Measurements from ENCODE around the gene GRB14.
"Not testable (repeated sequence)": the region's sequence is repeated elsewhere in the genome, so short reads cannot be mapped to it uniquely, and the experiment has no call there.

The GRB14 gene

DNA sequence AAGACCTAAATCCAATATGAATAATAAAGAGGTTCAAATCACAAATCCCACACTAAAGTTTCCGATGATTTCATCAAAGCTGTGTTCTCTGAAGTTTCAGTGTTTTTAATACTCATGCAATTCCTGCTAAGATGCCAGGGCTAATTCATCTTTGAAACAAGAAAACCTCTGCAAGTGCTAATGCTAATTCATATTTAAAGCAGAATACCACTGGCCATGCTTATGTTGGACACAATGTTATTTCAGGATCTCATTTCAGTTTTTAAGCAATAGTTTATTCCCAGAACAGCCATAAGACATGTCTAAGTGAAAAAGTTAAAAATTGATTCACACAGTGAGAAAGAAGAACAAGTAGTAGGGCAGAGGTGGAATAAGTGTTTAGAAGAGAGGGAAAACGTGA lies 62.8 kb downstream of the GRB14 start:
- no peak for DNase-seq (ENCODE audit: low read depth)

GRCh38 chr2:164554487-164554886 lies 66.8 kb downstream of the GRB14 start:
- no peak for DNase-seq (ENCODE audit: low read depth)

GRCh38 chr2:164551519-164551918 lies 69.8 kb downstream of the GRB14 start:
- no peak for DNase-seq (ENCODE audit: low read depth)

DNA sequence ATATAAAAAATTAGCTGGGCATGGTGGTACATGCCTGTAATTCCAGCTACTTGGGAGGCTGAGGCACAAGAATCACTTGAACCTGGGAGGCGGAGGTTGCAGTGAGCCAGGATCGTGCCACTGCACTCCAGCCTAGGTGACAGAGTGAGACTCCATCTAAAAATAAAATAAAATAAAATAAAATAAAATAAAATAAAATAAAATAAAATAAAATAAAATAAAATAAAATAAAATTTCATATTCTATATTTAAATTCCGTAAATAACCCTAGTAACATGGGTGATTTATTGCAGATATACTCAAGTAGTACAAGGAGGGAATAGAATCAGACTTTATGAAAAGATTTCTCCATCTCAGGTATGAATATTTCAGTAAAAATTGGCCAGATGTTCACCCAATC lies 71.6 kb downstream of the GRB14 start:
- DNase-seq (ENCODE audit: low read depth): not testable (repeated sequence)

DNA sequence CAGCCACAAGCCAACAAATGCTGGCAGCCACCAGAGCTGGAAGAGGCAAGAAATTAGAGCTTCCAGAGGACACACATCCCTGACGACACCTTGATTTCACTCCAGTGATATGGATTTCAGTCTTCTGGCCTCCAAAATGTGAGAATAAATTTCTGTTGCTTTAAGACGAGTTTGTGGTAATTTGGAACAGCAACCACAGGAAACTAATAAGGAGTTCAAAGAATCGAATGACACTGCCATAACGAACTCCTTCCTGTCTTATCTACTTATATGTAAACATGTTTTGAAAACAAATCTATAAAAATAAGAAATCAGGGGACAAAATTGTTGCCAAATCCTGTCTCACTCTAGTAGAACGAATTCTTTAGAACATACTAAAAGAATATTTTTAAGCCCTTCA lies 75.8 kb downstream of the GRB14 start:
- no peak for DNase-seq (ENCODE audit: low read depth)

- no peak for DNase-seq (ENCODE audit: low read depth)
These were observed 78.7 kb downstream of the GRB14 start for GRCh38 chr2:164542581-164543021.

DNA sequence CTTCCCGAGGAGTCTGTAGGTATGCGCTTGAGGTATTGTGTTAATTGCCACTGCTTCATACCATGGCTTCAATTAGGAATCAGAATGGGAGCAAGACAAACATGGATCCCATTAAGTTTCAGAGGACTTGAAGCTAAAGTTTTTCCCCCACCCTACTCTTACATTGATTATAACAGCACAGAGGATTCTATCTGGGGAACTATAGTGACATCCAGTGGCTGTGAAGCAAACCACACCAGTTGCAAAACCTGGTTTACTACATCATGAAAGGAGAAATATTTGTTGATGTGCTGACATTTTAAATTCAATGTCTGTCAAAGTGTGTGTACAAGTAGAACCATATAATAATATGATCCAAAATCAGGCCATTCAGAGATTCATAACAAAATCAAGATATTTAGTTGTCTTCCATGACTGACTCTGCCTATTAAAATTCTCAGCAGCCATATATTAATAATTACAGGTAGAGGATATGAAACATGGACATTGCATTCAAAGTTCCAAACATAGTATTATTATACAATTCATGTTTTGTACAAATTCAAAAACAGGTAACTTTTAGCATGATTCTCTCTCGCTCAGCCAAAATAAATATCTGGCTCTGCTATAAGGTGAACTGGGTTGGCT lies 82.9 kb downstream of the GRB14 start:
- DNase-seq (ENCODE audit: low read depth): no peak

DNA sequence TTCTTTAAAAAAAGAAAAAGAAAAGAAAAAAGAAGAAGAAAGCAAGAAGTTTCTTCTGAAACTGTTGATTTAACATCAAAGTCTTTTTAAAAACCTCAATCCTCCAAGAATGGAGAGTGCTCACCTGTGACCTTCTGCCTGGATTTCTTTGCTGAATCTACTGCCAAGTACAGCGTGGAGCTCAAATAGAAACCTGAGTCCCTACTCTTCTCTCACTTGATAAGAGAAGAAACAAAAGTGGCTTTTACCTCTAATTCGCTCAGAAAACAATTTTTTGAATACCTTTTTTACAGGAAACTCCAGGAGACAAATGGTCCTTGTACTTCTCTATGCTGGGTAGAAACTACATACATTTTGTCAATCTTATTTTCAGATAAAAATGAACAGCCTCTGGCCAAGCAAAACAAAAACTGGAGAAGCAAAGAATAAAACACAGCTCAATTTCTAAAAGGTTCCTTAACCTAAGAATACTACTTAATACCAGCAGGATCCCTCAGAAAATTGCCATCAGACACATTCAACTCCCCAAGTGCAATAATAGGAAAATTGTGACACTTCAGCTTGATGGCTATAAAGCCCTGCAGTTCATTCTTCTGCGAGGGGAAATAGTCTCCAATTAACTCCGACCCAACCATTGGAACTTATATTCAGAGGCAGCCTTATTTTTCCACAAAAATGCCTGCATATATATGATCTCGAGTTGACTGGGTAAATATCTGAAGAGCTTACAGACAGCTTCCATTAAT lies 85.8 kb downstream of the GRB14 start:
- DNase-seq (ENCODE audit: low read depth): no peak

GRCh38 chr2:164530464-164530863 lies 90.8 kb downstream of the GRB14 start:
- no peak for DNase-seq (ENCODE audit: low read depth)

- no peak for DNase-seq (ENCODE audit: low read depth)
These were observed 97.6 kb downstream of the GRB14 start for GRCh38 chr2:164523726-164524125.

GRCh38 chr2:164523009-164523408 lies 98.3 kb downstream of the GRB14 start:
- DNase-seq (ENCODE audit: low read depth): no peak

DNA sequence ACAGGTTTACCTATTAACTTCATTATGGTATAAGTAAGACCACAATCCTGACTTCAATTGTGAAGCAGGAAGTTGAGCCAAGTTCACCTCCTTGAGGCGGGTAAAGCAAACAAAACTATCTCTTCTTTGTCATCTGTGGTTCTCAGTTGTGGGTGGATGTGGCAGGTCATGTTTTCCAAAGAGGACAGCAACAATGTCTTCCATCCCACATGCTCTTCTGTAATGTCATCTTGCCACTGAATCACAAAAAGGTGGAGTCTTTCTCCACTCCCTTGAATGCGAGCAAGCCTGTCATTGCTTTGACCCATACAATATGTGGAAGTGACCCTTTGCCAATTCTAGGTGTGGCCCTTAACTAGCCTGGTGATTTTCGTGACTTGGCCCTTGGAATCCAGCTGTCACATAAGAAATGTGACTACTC lies 98.7 kb downstream of the GRB14 start:
- no peak for DNase-seq (ENCODE audit: low read depth)

GRCh38 chr2:164515734-164516133 lies 105.5 kb downstream of the GRB14 start:
- no peak for DNase-seq (ENCODE audit: low read depth)

GRCh38 chr2:164515030-164515429 lies 106.3 kb downstream of the GRB14 start:
- no peak for DNase-seq (ENCODE audit: low read depth)

DNA sequence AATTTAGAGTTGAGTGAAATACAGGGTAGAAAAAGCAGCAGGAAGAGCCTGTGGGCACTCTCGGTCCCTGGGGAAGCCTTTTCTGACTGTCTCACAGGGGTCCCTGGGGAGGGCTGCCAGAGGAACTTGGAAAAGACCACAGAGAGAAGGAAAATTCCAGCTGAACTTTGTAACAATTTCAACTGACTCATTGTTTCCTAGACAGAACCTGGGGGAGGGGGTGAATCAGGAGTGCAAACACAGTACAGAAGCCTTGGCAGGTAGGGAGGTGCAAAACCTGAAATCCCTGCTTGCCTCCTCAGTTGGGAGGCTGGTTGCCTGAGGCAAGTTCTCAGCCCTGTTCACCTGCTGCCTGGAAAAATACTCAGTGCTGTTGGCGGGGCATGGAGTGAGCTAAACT lies 106.8 kb downstream of the GRB14 start:
- DNase-seq (ENCODE audit: low read depth): no peak

DNA sequence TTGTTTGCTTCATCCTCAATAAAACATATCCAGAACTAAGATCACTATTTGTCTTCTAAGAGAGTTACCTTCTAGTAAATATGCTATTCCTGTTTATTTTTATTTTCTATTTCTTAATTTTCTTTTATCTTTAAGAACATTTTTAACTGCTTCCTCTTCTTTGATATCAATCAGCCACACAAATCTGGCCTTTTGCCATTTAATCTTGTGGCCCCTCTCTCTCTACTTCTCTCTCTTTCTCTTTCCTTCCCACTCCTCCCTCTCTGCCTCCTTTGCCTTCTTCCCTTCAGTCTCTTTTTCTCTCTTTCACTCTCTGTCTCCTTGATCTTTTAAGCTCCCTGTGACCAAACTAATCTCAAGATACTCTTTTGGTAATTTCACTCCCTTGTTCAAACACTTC lies 108.4 kb downstream of the GRB14 start:
- no peak for DNase-seq (ENCODE audit: low read depth)

- DNase-seq (ENCODE audit: low read depth): no peak
These were observed 109.5 kb downstream of the GRB14 start for GRCh38 chr2:164511738-164512137.

DNA sequence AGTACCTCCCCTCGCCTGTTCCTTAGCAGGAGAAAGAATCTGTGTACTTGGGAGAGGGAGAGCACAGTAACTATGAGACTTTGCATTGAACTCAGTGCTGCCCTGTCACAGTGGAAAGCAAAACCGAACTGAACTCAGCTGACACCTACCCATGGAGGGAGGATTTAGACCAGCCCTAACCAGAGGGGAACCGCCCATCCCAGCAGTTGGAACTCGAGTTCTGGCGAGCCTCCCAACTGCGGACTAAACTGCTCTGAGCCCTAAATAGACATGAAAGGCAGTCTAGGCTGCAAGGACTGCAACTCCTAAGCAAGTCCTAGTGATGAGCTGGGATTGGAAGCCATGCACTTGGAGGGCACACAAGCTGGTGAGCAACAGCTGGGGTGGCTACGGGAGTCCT lies 110.4 kb downstream of the GRB14 start:
- no peak for DNase-seq (ENCODE audit: low read depth)

DNA sequence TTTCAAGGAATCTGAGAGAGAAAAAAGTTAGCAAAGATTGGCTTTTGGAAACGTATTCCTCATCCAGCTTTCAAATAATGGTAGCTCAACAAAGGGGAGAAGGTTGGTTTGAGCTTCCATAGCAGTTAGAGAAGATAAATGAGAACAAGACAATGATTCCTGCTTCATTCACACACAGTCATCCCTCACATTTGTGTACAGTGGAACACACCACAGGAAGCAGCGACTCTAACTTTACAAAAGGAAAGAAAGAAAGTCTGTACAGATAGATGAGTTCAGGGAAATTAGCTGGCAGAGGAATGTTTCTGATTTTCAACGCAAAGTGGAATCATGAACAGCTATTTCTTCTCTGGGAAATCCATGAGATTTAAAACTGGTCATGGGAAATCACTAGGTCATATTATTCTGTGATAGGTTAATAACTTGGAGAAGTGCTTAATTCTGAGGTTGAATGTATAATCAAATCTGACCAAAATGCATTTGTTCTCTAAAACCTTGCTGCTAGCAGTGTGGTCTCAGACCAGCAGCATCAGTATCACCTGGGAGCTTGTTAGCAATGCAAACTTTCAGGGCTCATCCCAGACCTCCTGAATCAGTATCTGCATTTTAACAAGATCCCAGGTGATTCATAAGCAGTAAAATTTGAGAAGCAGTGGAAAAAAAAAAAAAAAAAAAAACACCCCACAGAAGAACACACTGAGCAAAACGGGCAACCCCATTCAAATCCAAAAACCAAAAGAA lies 112.0 kb downstream of the GRB14 start:
- no peak for DNase-seq (ENCODE audit: low read depth)

- no peak for DNase-seq (ENCODE audit: low read depth)
These were observed 117.0 kb downstream of the GRB14 start for GRCh38 chr2:164504253-164504652.

DNA sequence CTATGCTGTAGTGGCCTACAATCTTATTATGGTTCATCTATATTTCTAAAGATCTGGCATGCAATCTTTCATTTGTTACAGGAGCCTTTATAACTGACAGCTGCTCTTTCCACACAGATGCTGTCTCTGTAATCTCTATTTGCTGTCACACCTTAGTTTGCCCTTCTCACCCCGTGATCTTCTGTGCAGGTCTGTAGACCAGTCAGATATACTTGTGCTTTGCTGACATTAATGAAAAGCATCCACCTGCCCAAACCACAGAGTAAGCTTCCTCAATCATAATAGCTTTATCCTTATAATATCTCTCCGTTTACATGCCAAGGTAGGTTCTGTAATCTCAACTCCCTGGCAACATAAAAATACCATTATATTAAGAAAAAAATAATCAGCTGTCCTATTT lies 122.4 kb downstream of the GRB14 start:
- no peak for DNase-seq (ENCODE audit: low read depth)

- no peak for DNase-seq (ENCODE audit: low read depth)
These were observed 124.4 kb downstream of the GRB14 start for GRCh38 chr2:164496881-164497280.

- no peak for DNase-seq (ENCODE audit: low read depth)
These were observed 124.9 kb downstream of the GRB14 start for GRCh38 chr2:164496421-164496820.
